Measurements from ENCODE around the gene C1orf87.

C1orf87 gene

GRCh38 chr1:59967780-59968179 is 105.8 kb downstream of the C1orf87 start:
- Histone ChIP-seq H3K27ac (ENCODE audit: extremely low read depth, low read depth, low read length) (no peak overlapping the region), H3K9me3 (ENCODE audit: control insufficient read depth, insufficient read depth, low read depth, low read length) (no peaks in the 10 kb centered on the region), H3K4me1 (ENCODE audit: control insufficient read depth, insufficient read depth, low read length) (no peaks in the 10 kb centered on the region), H3K36me3 (ENCODE audit: control insufficient read depth in 2 of 2, insufficient read depth in 1 of 2, low read length in 2 of 2) (no peaks in the 10 kb centered on the region), H3K4me3 (ENCODE audit: low read depth, low read length) (no peak overlapping the region)
- POLR2A ChIA-PET, result interaction anchor here (0.6 kb wide), 1 partner anchor 1168 kb away, joined by 4 read pairs; no protein-coding TSS in a partner anchor
- no peak for TF ChIP-seq ZNF19 (tag by site-specific recombination; IDR thresholded peaks at IDR 0.05; ENCODE audit: low read depth)
- no peak for TF ChIP-seq ELK4 (IDR thresholded peaks at IDR 0.05; ENCODE audit: borderline replicate concordance, low read depth, low read length)
- TF ChIP-seq ZFP3 (tag by site-specific recombination; IDR thresholded peaks at IDR 0.05; ENCODE audit: low read depth), result no peak
- no peak for TF ChIP-seq ZNF701 (tag by site-specific recombination; IDR thresholded peaks at IDR 0.05)
- TF ChIP-seq ZBTB44 (tag by site-specific recombination; IDR thresholded peaks at IDR 0.05), result no peak
- TF ChIP-seq ZBTB21 (tag by site-specific recombination; IDR thresholded peaks at IDR 0.05), result no peak
- CTCF ChIA-PET, result interaction anchor here (0.7 to 3.6 kb wide), 5 partner anchors 9 to 1218 kb away, joined by 3 to 30 read pairs (median 3); no protein-coding TSS in a partner anchor

- Histone ChIP-seq H3K9me3 (ENCODE audit: control insufficient read depth, insufficient read depth, low read depth, low read length) (no peaks in the 10 kb centered on the region), H3K27ac (ENCODE audit: extremely low read depth, low read depth, low read length) (0 out of 2 replicates have a peak overlapping the region, but pooled peaks have one; percentile 25), H3K4me3 (ENCODE audit: low read depth, low read length) (no peak overlapping the region), H3K36me3 (ENCODE audit: control insufficient read depth in 2 of 2, insufficient read depth in 1 of 2, low read length in 2 of 2) (no peaks in the 10 kb centered on the region), H3K4me1 (ENCODE audit: control insufficient read depth, insufficient read depth, low read length) (no peaks in the 10 kb centered on the region)
- POLR2A ChIA-PET, result no interaction called here
- CTCF ChIA-PET, result interaction anchor here (1.0 to 4.7 kb wide), 4 partner anchors 10 to 1083 kb away, joined by 3 to 30 read pairs (median 15); no protein-coding TSS in a partner anchor
- TF ChIP-seq ZNF654 (tag by site-specific recombination; IDR thresholded peaks at IDR 0.05; ENCODE audit: low read depth), result no peak
- TF ChIP-seq TRIM28 (IDR thresholded peaks at IDR 0.05; ENCODE audit: borderline replicate concordance, low read length), result peak; percentile 42; the same call in 1 of the 2 replicates
Measured at GRCh38 chr1:59967141-59967697, 106.4 kb downstream of the C1orf87 start.

- H3K36me3 ChIP-seq (ENCODE audit: control insufficient read depth in 2 of 2, insufficient read depth in 1 of 2, low read length in 2 of 2), result no peaks in the 10 kb centered on the region
- ChIA-PET CTCF (interaction anchor here (0.6 to 5.1 kb wide), 6 partner anchors 23 to 185 kb away, joined by 3 to 48 read pairs (median 4); no protein-coding TSS in a partner anchor), POLR2A (no interaction called here)
- H3K4me1 ChIP-seq (ENCODE audit: control insufficient read depth, insufficient read depth, low read length), result no peaks in the 10 kb centered on the region
- H3K4me3 ChIP-seq (ENCODE audit: low read depth, low read length), result no peak overlapping the region
- H3K9me3 ChIP-seq (ENCODE audit: control insufficient read depth, insufficient read depth, low read depth, low read length), result no peaks in the 10 kb centered on the region
- no peak overlapping the region for H3K27ac ChIP-seq (ENCODE audit: extremely low read depth, low read depth, low read length)
- TF ChIP-seq GLIS1 (tag by site-specific recombination; IDR thresholded peaks at IDR 0.05) (no peak), TSHZ1 (tag by site-specific recombination; IDR thresholded peaks at IDR 0.05; ENCODE audit: borderline replicate concordance) (no peak), SP3 (tag by site-specific recombination; IDR thresholded peaks at IDR 0.05) (no peak), ZNF423 (tag by site-specific recombination; IDR thresholded peaks at IDR 0.05) (no peak), ZIC2 (tag by site-specific recombination; IDR thresholded peaks at IDR 0.05) (no peak), KLF17 (tag by site-specific recombination; IDR thresholded peaks at IDR 0.05) (no peak), ZNF660 (tag by site-specific recombination; IDR thresholded peaks at IDR 0.05) (no peak), ZSCAN23 (tag by site-specific recombination; IDR thresholded peaks at IDR 0.05) (no peak), ZFHX2 (tag by site-specific recombination; conservative IDR thresholded peaks at IDR 0.05) (no peak), ZSCAN18 (tag by site-specific recombination; IDR thresholded peaks at IDR 0.05) (no peak), ZNF510 (tag by site-specific recombination; IDR thresholded peaks at IDR 0.05; ENCODE audit: insufficient replicate concordance) (no peak), ZBTB49 (tag by site-specific recombination; IDR thresholded peaks at IDR 0.05; ENCODE audit: low read depth) (no peak)
Measured at GRCh38 chr1:59952065-59952464, 121.5 kb downstream of the C1orf87 start.

Data from HEK293 (cell line).